Activated CD8-positive, alpha-beta memory T cell treated with anti-CD3 and anti-CD28 coated beads for 4 hours (primary cell): ENCODE results near the gene DOCK10.
"Not testable (repeated sequence)": the region's sequence is repeated elsewhere in the genome, so short reads cannot be mapped to it uniquely, and the experiment has no call there.

ENCODE experiments used
- DNase-seq, 2 donors: peaks; one replicate each; pipeline ENCODE4 v3.0.0-alpha.2; 2020; ENCODE audit warnings: low read depth in 2 of 2

DOCK10 gene

GRCh38 chr2:224948859-224949258 is 93.4 kb downstream of the DOCK10 start:
- DNase-seq, result no peak

- no peak for DNase-seq
Measured at GRCh38 chr2:224948005-224948404, 94.3 kb downstream of the DOCK10 start.

DNA sequence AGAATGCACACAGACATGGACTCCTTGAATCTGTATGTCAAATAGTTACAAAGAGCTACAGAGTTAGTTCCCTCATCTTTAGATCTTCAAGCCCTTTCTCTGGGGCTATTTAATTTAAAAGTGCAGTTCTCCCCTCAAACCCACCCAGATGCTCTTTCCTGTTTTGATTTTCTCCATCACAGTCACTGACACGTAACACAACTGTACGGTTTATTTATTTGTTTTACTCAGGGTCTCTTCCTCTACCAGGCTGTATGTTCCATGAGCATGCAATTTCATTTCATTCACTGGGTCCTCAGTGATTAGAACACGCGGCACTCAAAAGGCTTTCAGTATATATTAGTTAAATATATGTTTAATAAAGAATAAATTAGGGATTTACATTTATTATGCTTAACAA is 94.7 kb downstream of the DOCK10 start:
- no peak for DNase-seq

DNA sequence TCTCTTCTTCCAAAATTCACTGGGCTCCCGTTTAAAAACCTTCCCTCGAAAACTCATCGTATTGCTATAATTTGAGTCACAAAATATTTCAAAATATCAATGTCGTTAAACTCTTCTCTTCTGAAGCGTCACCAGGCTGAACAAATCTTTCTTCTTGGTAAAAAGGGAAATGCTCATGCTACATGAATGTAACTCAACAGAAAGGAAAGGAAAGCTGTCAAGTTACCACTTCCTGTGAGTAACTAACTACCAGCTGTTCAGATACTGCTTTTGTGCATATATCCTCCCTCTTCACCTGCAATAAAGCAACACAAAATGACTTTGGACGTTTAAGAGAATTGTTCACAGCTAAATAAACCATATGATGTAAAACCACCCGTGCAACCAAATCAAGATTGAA is 95.4 kb downstream of the DOCK10 start:
- no peak for DNase-seq

GRCh38 chr2:224944707-224945547 is 97.3 kb downstream of the DOCK10 start:
- DNase-seq, result no peak

DNA sequence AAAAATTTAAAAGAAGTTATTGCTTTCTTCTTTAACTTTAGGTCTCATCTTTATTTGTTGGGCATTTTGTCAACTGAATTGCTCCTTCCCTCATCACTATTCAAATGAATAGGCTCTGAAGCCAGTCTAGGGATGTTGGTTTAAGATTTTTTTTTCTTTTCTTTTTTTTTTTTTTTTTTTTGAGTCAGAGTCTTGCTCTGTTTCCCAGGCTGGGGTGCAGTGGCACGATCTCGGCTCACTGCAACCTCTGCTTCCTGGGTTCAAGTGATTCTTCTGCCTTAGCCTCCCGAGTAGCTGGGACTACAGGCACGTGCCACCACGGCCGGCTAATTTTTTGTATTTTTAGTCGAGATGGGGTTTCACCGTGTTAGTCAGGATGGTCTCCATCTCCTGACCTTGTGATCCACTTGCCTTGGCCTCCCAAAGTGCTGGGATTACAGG is 98.6 kb downstream of the DOCK10 start:
- DNase-seq, result not testable (repeated sequence)

GRCh38 chr2:224941960-224942359 is 100.3 kb downstream of the DOCK10 start:
- DNase-seq, result no peak

DNA sequence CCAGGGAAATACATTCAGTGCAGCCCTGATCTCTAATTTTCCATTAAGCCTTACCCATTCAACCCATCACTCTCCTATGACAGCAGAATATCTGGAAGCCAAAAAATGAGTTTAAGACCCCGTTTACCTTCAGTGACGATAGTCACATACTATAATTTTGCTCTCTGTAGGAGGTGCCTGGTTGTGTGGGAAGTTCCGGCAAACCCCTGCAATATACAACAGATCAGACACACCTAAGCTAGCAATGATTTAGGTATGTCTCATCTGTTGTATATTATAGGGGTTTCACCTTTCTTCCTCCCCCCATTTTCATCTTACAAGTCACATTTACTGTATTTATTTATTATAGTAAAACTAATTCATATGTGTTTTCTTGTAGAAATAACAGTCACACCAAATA is 101.7 kb downstream of the DOCK10 start:
- no peak for DNase-seq

- DNase-seq, result no peak
Measured at GRCh38 chr2:224938651-224939182, 103.6 kb downstream of the DOCK10 start.

DNA sequence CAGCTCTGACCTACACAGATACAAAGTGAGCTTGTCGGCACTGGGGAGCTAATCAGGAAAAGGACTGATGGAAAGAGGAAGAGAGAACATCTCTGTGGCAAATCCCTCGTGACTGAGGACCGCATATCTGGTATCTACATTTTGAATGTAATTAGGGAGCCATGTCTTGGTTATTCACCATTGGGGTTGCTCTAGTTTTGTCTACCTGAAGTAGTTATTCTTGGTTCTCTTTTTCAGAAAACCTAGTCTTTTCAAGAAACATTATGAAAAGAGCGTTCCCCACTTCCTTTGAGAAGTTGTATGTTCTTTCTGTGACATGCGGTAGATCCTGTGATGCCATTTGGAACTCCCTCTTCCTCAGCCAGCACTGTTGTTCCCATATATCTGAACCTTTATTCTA is 104.4 kb downstream of the DOCK10 start:
- DNase-seq, result no peak

DNA sequence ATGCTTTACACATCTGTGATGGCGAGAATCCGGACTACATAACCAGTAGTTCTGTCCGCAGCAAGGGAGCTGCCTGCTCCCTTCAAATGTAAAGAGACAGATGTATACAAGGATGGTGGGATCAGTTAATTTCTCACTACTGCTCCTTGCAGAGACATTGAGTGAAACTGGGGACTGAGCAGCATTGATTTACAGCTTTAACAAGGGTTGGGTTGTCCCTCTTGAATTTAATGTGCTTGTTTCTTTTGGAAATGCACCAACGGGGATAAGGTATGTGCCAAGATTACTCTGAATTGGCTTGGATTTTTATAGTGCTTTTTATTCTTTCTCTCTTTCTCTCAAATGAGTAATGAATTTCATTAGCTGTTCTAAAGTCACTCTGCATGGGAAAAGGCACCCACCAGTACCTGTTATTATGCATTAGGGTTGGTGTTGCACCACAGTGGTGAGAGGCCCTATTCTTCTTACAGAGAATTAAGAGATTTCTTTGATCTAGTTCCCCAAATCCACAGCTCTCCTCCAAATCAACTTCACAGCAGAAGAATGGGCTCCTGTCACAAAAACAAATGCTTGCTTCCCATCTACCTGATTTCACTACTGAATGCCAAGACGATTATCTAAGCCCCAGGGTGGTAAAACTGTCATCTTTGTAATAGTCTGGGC is 107.6 kb downstream of the DOCK10 start:
- no peak for DNase-seq

DNA sequence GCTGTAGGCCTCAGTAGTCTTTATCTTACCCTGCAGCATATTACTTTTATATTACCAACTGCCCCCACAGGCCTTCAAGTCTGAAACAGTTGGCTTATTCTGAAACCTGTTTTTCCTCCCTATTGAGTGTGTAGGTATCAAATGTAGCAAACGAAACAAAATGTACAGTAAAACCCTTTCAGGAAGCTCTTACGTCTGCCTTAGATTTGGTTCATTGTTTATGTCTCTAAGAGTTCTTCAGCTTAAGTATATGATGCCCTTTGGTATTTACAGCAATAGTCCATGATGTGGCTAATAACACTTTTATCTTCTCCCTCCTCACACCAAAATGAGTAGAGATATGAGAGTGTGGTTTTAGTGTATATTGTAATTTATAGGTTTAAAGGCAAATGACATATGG is 108.8 kb downstream of the DOCK10 start:
- DNase-seq, result no peak

DNA sequence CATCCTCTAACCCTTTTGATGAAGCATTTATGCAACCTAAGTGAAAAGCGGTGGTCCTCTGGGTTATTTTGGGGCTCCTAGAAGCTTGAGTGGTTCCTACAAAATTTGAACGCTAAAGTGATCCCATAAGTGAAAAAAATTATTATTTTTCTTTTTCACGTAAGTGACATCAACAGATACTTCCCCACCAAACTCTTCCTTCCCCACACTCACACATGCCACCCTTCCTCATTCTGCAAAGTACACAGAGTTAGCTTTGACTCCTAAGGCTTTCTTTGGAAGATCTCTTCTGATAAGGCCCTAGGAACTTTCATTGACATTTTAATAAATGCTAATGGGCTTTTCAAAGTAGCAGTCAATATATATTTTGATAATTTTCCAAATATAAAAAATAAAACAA is 109.7 kb downstream of the DOCK10 start:
- no peak for DNase-seq

DNA sequence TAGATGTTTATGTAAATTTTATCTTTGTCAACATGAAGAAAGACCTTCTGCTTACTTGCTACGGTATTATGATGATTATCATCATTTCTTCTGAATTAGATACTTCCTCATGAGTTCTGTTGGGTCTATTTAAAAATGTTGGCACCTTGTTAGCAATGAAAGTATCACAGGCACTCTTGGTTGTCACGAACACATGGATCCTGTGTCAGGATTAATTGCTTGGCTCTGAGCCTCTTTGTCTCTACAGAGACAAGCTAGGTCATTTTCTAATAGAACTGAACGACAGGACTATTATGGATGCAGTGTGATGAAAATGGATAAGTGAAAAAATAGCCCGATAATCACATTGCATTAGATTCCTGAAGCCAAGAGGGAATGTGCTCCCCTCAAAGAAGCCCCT is 110.3 kb downstream of the DOCK10 start:
- DNase-seq, result no peak

DNA sequence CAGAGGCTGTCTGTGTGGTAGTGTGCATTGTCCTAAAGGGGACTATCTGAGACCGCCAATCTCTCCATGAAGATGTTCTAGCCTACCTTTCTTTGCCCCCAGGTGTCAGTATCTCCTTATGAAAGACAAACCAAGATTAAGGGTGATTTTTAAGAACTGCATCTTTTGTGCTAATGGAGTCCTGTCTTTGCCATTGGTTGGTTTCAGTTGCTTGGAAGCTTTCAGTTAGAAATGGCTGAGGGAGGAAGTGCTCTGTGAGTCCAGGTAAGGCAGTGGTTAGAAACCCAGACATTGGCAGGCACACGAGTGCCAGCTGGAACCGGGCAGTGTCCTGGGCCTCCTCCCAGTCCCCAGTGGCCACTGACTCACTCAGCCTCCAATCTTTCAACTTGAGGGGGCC is 111.3 kb downstream of the DOCK10 start:
- DNase-seq, result no peak

- no peak for DNase-seq
Measured at GRCh38 chr2:224930124-224930523, 112.1 kb downstream of the DOCK10 start.

GRCh38 chr2:224929512-224929911 is 112.8 kb downstream of the DOCK10 start:
- DNase-seq, result no peak

DNA sequence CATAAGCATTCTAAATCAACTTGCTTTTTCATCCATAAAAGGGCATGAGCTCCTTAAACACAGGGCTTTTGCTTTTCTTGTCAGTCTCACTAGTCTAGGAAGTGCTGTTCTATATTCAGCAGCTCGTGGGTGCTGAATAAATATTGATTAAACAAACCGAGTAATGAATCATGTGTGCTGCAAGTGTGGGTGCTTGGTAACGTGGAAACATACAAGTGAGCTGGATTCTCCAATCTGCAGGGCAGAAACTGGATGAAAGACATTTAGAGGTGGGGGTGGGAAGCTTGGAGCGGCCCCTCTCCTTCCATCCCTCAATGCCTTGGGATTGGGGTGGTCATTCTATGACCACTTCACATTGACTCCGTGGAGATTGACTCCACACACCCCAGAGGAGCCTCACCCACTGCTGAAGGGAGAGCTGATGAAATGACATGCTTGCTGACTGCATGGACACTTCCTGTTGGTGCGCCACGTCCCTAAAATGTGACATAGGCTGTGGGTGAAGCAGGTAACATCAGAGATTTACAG is 114.6 kb downstream of the DOCK10 start:
- DNase-seq, result peak in 1 of 2 donors; percentile 53

- DNase-seq, result no peak
Measured at GRCh38 chr2:224927011-224927410, 115.3 kb downstream of the DOCK10 start.

DNA sequence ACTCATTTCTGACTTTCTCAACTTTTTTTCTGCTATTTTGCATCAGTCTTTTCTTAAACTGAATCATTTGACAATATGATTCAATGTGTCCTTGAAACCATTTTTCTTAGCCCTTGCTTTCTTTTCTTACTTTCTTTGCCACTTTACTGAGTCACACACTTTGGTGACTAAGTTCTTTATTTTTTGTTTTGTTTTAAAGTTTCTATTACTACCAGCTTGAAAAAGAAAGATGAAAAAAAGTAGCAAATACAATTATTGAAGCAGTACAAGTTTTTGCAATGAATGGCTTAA is 116.5 kb downstream of the DOCK10 start:
- DNase-seq, result no peak

GRCh38 chr2:224925061-224925809 is 117.0 kb downstream of the DOCK10 start:
- DNase-seq, result no peak

DNA sequence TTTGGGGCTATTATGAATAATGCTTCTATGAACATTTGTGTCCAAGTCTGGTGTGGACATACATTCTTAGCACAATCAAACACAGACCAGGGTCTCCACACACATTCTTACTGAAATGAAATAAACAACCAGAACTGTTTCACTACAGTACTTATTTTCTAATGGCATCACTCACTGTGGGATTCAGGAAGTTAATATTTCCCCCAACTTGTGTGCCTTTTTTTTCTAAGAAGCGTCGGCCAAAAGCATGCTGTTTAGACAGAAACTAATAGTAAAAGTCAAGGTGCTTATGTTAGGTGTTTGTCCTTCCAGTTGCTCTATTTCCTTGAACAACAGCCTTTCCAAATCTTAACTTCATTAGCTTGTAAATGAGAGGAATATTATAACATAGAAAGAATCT is 117.6 kb downstream of the DOCK10 start:
- no peak for DNase-seq
